HepG2 (cell line): ENCODE measurements around the gene KCNF1. TPM values are rescaled to one million over a fixed set of nuclear protein-coding genes. Genes with fewer than 3 reads are reported as not detected.

Experiments used
- FOXK1 ChIP-seq: sonication (generic); formaldehyde crosslinking; IDR thresholded peaks from 2 replicates; pipeline ENCODE4 v1.4.0; 2020; ENCODE audit warnings: low read depth, missing genetic modification reagents, borderline replicate concordance
- KLF12 ChIP-seq: sonication (generic); formaldehyde crosslinking; IDR thresholded peaks from 2 replicates; pipeline ENCODE4 v1.4.0; 2020; ENCODE audit warnings: missing genetic modification reagents, borderline replicate concordance
- ZNF207 ChIP-seq: fragments of 450-650 bp; IDR thresholded peaks from 2 replicates; pipeline ENCODE4 v1.6.1; 2016; ENCODE audit warnings: antibody characterized with exemption, borderline replicate concordance
- ZNF674 ChIP-seq: sonication (generic); formaldehyde crosslinking; IDR thresholded peaks from 2 replicates; pipeline ENCODE4 v1.5.0; 2020; ENCODE audit warnings: low read depth, mild to moderate bottlenecking, missing genetic modification reagents
- ZNF678 ChIP-seq: sonication (generic); formaldehyde crosslinking; IDR thresholded peaks from 2 replicates; pipeline ENCODE4 v1.4.0; 2020; ENCODE audit warnings: mild to moderate bottlenecking, missing genetic modification reagents
- ZNF703 ChIP-seq: sonication (generic); formaldehyde crosslinking; IDR thresholded peaks from 2 replicates; pipeline ENCODE4 v1.5.1; 2020; ENCODE audit warnings: missing genetic modification reagents, mild to moderate bottlenecking, moderate library complexity, borderline replicate concordance
- polyA plus RNA-seq, 8 experiments: library from polyadenylated mRNA; depleted of rRNA in 3 of 8; stranded (reverse) in 7 of 8; unstranded in 1 of 8; fragments of >200 nt; fragmentation: Illumina TruSeq in 4 of 8; extraction: Trizol in 4 of 8; gene quantifications; 2 replicates each; pipeline versions ENCODE4 v1.2.1 to v1.2.3, GENCODE V29; 2011 to 2016; ENCODE audit warnings: low read depth in 4 of 8, missing spikeins in 1 of 8, mixed read lengths in 1 of 8; ENCODE audit not compliant: insufficient read depth in 1 of 8
- total RNA-seq, 5 experiments: library from RNA; depleted of rRNA; stranded (reverse); fragments of >200 nt; fragmentation: Illumina TruSeq; extraction: Trizol; gene quantifications; 2 replicates each; pipeline ENCODE4 v1.2.3, GENCODE V29; 2016; ENCODE audit warnings: low read depth in 1 of 5
- TF ChIP-seq, protein P1 (sequence below): sonication (generic); formaldehyde crosslinking; IDR thresholded peaks from 2 replicates; pipeline ENCODE4 v1.4.0; 2020; ENCODE audit warnings: mild to moderate bottlenecking, missing genetic modification reagents
- TF ChIP-seq, protein P2 (sequence below): IDR thresholded peaks from 2 replicates; pipeline ENCODE4 v1.6.1; 2016; ENCODE audit warnings: control low read depth
- TF ChIP-seq, protein P3 (sequence below): sonication (generic); formaldehyde crosslinking; IDR thresholded peaks from 2 replicates; pipeline ENCODE4 v1.4.0; 2020; ENCODE audit warnings: low read depth, mild to moderate bottlenecking, missing genetic modification reagents
- TF ChIP-seq, protein P4 (sequence below): sonication (generic); formaldehyde crosslinking; IDR thresholded peaks from 2 replicates; pipeline ENCODE4 v1.8.1; 2023; ENCODE audit warnings: mild to moderate bottlenecking, missing genetic modification reagents

The KCNF1 gene
- total and polyA plus RNA-seq, 2 of the 13 experiments (the other 11 are each of a cell fraction or from before 2014, with no cell fraction given), result 0.09 to 0.12 TPM

GRCh38 chr2:10880586-10881321 is 31.0 kb upstream of the KCNF1 start (continued):
- no peak for TF ChIP-seq ZNF678 (CRISPR knock-in tag)
- TF ChIP-seq, protein P1, sequence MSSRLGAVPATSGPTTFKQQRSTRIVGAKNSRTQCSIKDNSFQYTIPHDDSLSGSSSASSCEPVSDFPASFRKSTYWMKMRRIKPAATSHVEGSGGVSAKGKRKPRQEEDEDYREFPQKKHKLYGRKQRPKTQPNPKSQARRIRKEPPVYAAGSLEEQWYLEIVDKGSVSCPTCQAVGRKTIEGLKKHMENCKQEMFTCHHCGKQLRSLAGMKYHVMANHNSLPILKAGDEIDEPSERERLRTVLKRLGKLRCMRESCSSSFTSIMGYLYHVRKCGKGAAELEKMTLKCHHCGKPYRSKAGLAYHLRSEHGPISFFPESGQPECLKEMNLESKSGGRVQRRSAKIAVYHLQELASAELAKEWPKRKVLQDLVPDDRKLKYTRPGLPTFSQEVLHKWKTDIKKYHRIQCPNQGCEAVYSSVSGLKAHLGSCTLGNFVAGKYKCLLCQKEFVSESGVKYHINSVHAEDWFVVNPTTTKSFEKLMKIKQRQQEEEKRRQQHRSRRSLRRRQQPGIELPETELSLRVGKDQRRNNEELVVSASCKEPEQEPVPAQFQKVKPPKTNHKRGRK (CRISPR knock-in tag), result no peak
- TF ChIP-seq, protein P2, sequence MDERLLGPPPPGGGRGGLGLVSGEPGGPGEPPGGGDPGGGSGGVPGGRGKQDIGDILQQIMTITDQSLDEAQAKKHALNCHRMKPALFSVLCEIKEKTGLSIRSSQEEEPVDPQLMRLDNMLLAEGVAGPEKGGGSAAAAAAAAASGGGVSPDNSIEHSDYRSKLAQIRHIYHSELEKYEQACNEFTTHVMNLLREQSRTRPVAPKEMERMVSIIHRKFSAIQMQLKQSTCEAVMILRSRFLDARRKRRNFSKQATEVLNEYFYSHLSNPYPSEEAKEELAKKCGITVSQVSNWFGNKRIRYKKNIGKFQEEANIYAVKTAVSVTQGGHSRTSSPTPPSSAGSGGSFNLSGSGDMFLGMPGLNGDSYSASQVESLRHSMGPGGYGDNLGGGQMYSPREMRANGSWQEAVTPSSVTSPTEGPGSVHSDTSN (CRISPR knock-in tag), result no peak
- TF ChIP-seq ZNF207, result no peak
- TF ChIP-seq, protein P3, sequence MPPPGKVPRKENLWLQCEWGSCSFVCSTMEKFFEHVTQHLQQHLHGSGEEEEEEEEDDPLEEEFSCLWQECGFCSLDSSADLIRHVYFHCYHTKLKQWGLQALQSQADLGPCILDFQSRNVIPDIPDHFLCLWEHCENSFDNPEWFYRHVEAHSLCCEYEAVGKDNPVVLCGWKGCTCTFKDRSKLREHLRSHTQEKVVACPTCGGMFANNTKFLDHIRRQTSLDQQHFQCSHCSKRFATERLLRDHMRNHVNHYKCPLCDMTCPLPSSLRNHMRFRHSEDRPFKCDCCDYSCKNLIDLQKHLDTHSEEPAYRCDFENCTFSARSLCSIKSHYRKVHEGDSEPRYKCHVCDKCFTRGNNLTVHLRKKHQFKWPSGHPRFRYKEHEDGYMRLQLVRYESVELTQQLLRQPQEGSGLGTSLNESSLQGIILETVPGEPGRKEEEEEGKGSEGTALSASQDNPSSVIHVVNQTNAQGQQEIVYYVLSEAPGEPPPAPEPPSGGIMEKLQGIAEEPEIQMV (CRISPR knock-in tag), result no peak
- no peak for TF ChIP-seq FOXK1 (CRISPR knock-in tag)
- TF ChIP-seq KLF12 (CRISPR knock-in tag), result no peak
- TF ChIP-seq, protein P4, sequence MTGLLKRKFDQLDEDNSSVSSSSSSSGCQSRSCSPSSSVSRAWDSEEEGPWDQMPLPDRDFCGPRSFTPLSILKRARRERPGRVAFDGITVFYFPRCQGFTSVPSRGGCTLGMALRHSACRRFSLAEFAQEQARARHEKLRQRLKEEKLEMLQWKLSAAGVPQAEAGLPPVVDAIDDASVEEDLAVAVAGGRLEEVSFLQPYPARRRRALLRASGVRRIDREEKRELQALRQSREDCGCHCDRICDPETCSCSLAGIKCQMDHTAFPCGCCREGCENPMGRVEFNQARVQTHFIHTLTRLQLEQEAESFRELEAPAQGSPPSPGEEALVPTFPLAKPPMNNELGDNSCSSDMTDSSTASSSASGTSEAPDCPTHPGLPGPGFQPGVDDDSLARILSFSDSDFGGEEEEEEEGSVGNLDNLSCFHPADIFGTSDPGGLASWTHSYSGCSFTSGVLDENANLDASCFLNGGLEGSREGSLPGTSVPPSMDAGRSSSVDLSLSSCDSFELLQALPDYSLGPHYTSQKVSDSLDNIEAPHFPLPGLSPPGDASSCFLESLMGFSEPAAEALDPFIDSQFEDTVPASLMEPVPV, result no peak
- TF ChIP-seq ZNF674 (CRISPR knock-in tag), result no peak
- no peak for TF ChIP-seq ZNF703 (CRISPR knock-in tag)
